ENCODE data around the gene RHCG. TPM values are rescaled to one million over a fixed set of nuclear protein-coding genes. Genes with fewer than 3 reads are reported as not detected.
"Not testable (repeated sequence)": the region's sequence is repeated elsewhere in the genome, so short reads cannot be mapped to it uniquely, and the experiment has no call there.

The RHCG gene
- total and polyA plus RNA-seq, 3 experiments from 2014 or later: not detected

DNA sequence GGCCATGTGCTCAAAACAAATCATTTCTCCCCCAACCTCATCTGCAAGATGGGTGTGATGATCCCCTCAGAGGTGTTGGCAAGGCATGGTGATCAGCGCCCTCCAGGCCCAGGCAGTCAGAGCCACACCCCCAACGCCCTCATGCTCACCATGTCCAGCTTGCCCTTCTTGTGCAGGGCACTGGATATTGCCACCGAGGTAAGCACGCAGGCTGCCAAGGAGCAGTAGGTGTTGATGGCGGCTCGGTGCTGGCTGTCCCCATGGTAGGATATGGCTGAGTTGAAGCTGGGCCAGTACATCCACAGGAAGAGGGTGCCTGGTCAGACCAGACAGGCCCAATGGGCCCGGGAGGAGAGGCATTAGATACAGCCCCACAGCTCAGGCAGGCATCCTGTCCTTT is 17.2 kb downstream of the RHCG start:
- no peaks in the 10 kb centered on the region for H3K36me3 ChIP-seq (ENCODE audit: insufficient read depth, low read length)
- CTCF ChIA-PET: no interaction called here

GRCh38 chr15:89477411-89478242 is 18.8 kb downstream of the RHCG start:
- ChIA-PET POLR2A (no interaction called here), CTCF (no interaction called here)
- peaks cover 0 to 9% (median 6%) of the 10 kb centered on the region in 5 donors for H3K9me3 Mint-ChIP-seq
- Histone ChIP-seq H3K4me3 (ENCODE audit: low read length) (no peak overlapping the region), H3K27me3 (ENCODE audit: insufficient read depth, low read length, poor library complexity, severe bottlenecking) (peaks cover 8% of the 10 kb centered on the region), H3K9me3 (ENCODE audit: low read length) (no peaks in the 10 kb centered on the region), H3K4me1 (ENCODE audit: insufficient read depth, low read length) (no peaks in the 10 kb centered on the region), H3K36me3 (ENCODE audit: insufficient read depth, low read length) (no peaks in the 10 kb centered on the region), H3K27ac (ENCODE audit: low read depth, low read length) (no peak overlapping the region)
- H3K27me3 Mint-ChIP-seq: peaks cover 7 to 35% of the 10 kb centered on the region in 2 donors
- H3K4me3 Mint-ChIP-seq: no peak overlapping the region
- peaks cover 0 to 3% (median 0%) of the 10 kb centered on the region in 3 donors for H3K36me3 Mint-ChIP-seq
- H3K27ac Mint-ChIP-seq: peak overlapping the region in 1 of 8 donors; percentile 54
- no peaks in the 10 kb centered on the region for H3K4me1 Mint-ChIP-seq
- DNase-seq: no peak

More for the DNA sequence above, 17.2 kb downstream of the RHCG start:
- peaks cover 14 to 48% of the 10 kb centered on the region in 2 donors for H3K27me3 Mint-ChIP-seq
- H3K9me3 Mint-ChIP-seq: peaks cover 0 to 8% (median 4%) of the 10 kb centered on the region in 5 donors
- Histone ChIP-seq H3K4me3 (ENCODE audit: low read length) (no peak overlapping the region), H3K27ac (ENCODE audit: low read depth, low read length) (no peak overlapping the region), H3K27me3 (ENCODE audit: insufficient read depth, low read length, poor library complexity, severe bottlenecking) (peaks cover 8% of the 10 kb centered on the region), H3K4me1 (ENCODE audit: insufficient read depth, low read length) (no peaks in the 10 kb centered on the region), H3K9me3 (ENCODE audit: low read length) (no peaks in the 10 kb centered on the region)
- peaks cover 0 to 3% (median 0%) of the 10 kb centered on the region in 3 donors for H3K36me3 Mint-ChIP-seq
- no peaks in the 10 kb centered on the region for H3K4me1 Mint-ChIP-seq
- no peak for DNase-seq
- H3K4me3 Mint-ChIP-seq: no peak overlapping the region
- POLR2A ChIA-PET: no interaction called here
- H3K27ac Mint-ChIP-seq: no peak overlapping the region

DNA sequence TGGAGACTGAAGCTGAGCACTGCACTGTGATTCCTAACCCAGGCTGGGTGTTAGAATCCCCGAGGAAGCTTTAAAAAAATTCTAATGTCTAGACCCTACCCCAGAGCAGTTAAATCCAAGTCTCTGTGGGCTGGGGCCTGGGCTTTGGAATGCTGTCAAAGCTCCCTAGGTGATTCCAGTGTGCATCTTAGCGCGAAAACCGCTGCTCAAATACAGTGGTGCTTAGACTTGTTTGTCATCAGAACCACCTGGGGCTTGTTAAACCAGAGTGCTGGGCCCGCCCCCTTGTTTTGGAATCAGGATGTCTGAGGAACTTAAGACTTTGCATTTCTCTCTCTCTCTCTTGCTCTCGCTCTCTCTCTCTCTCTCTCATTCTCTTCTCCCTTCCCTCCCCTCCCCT is 20.7 kb downstream of the RHCG start:
- no peak for DNase-seq
- H3K36me3 Mint-ChIP-seq: no peaks in the 10 kb centered on the region
- CTCF ChIA-PET: interaction anchor here (0.7 kb wide), 1 partner anchor 118 kb away, joined by 3 read pairs; no protein-coding TSS in a partner anchor

GRCh38 chr15:89472785-89473256 is 23.6 kb downstream of the RHCG start:
- H3K27ac ChIP-seq (ENCODE audit: low read depth, low read length): no peak overlapping the region
- H3K36me3 ChIP-seq (ENCODE audit: insufficient read depth, low read length): no peaks in the 10 kb centered on the region
- H3K9me3 Mint-ChIP-seq: peaks cover 0 to 10% (median 6%) of the 10 kb centered on the region in 5 donors
- no peaks in the 10 kb centered on the region for H3K4me1 ChIP-seq (ENCODE audit: insufficient read depth, low read length)
- H3K36me3 Mint-ChIP-seq: no peaks in the 10 kb centered on the region
- POLR2A ChIA-PET: no interaction called here
- no peak for DNase-seq
- H3K27me3 Mint-ChIP-seq: peaks cover 14 to 31% of the 10 kb centered on the region in 2 donors
- no peak overlapping the region for H3K4me3 ChIP-seq (ENCODE audit: low read length)
- peaks cover 6% of the 10 kb centered on the region for H3K27me3 ChIP-seq (ENCODE audit: insufficient read depth, low read length, poor library complexity, severe bottlenecking)
- CTCF ChIA-PET: interaction anchor here (1.1 kb wide), 1 partner anchor 114 kb away, joined by 3 read pairs; no protein-coding TSS in a partner anchor
- no peaks in the 10 kb centered on the region for H3K4me1 Mint-ChIP-seq
- no peaks in the 10 kb centered on the region for H3K9me3 ChIP-seq (ENCODE audit: low read length)
- H3K4me3 Mint-ChIP-seq: no peak overlapping the region
- H3K27ac Mint-ChIP-seq: no peak overlapping the region

More for the DNA sequence above, 20.7 kb downstream of the RHCG start:
- Histone ChIP-seq H3K27me3 (ENCODE audit: insufficient read depth, low read length, poor library complexity, severe bottlenecking) (peaks cover 14% of the 10 kb centered on the region), H3K9me3 (ENCODE audit: low read length) (no peaks in the 10 kb centered on the region), H3K36me3 (ENCODE audit: insufficient read depth, low read length) (no peaks in the 10 kb centered on the region), H3K27ac (ENCODE audit: low read depth, low read length) (no peak overlapping the region), H3K4me1 (ENCODE audit: insufficient read depth, low read length) (no peaks in the 10 kb centered on the region), H3K4me3 (ENCODE audit: low read length) (no peak overlapping the region)
- H3K27ac Mint-ChIP-seq: no peak overlapping the region
- POLR2A ChIA-PET: no interaction called here
- peaks cover 0 to 8% (median 6%) of the 10 kb centered on the region in 5 donors for H3K9me3 Mint-ChIP-seq
- H3K4me1 Mint-ChIP-seq: no peaks in the 10 kb centered on the region
- H3K27me3 Mint-ChIP-seq: peaks cover 6 to 25% of the 10 kb centered on the region in 2 donors
- H3K4me3 Mint-ChIP-seq: no peak overlapping the region

- DNase-seq: no peak
- no peak overlapping the region for H3K4me3 Mint-ChIP-seq
- CTCF ChIA-PET: no interaction called here
- Histone ChIP-seq H3K27ac (ENCODE audit: low read depth, low read length) (no peak overlapping the region), H3K4me1 (ENCODE audit: insufficient read depth, low read length) (no peaks in the 10 kb centered on the region), H3K36me3 (ENCODE audit: insufficient read depth, low read length) (no peaks in the 10 kb centered on the region), H3K27me3 (ENCODE audit: insufficient read depth, low read length, poor library complexity, severe bottlenecking) (peaks cover 6% of the 10 kb centered on the region), H3K4me3 (ENCODE audit: low read length) (no peak overlapping the region), H3K9me3 (ENCODE audit: low read length) (no peaks in the 10 kb centered on the region)
- peaks cover 23 to 58% of the 10 kb centered on the region in 2 donors for H3K27me3 Mint-ChIP-seq
- H3K36me3 Mint-ChIP-seq: no peaks in the 10 kb centered on the region
- peaks cover 0 to 6% (median 4%) of the 10 kb centered on the region in 5 donors for H3K9me3 Mint-ChIP-seq
- H3K4me1 Mint-ChIP-seq: no peaks in the 10 kb centered on the region
- no peak overlapping the region for H3K27ac Mint-ChIP-seq
- POLR2A ChIA-PET: no interaction called here
Observed at GRCh38 chr15:89469426-89470096, 26.8 kb downstream of the RHCG start.

GRCh38 chr15:89468813-89469212 is 27.6 kb downstream of the RHCG start:
- H3K9me3 ChIP-seq (ENCODE audit: low read length); POLR2A ChIA-PET; H3K9me3 Mint-ChIP-seq; H3K27me3 ChIP-seq (ENCODE audit: insufficient read depth, low read length, poor library complexity, severe bottlenecking); H3K36me3 Mint-ChIP-seq; H3K36me3 ChIP-seq (ENCODE audit: insufficient read depth, low read length); H3K27ac ChIP-seq (ENCODE audit: low read depth, low read length); H3K4me3 Mint-ChIP-seq; H3K4me3 ChIP-seq (ENCODE audit: low read length); H3K4me1 ChIP-seq (ENCODE audit: insufficient read depth, low read length); H3K4me1 Mint-ChIP-seq; H3K27ac Mint-ChIP-seq; DNase-seq: not testable (repeated sequence)
- CTCF ChIA-PET: interaction anchor here (1.5 kb wide), 1 partner anchor 110 kb away, joined by 4 read pairs; no protein-coding TSS in a partner anchor
- peaks cover 23 to 62% of the 10 kb centered on the region in 2 donors for H3K27me3 Mint-ChIP-seq

- H3K4me3 Mint-ChIP-seq: no peak overlapping the region
- no peak overlapping the region for H3K27ac Mint-ChIP-seq
- DNase-seq: no peak
- Histone ChIP-seq H3K4me3 (ENCODE audit: low read length) (no peak overlapping the region), H3K36me3 (ENCODE audit: insufficient read depth, low read length) (no peaks in the 10 kb centered on the region), H3K27me3 (ENCODE audit: insufficient read depth, low read length, poor library complexity, severe bottlenecking) (no peaks in the 10 kb centered on the region), H3K27ac (ENCODE audit: low read depth, low read length) (no peak overlapping the region), H3K4me1 (ENCODE audit: insufficient read depth, low read length) (no peaks in the 10 kb centered on the region), H3K9me3 (ENCODE audit: low read length) (no peaks in the 10 kb centered on the region)
- no peaks in the 10 kb centered on the region for H3K9me3 Mint-ChIP-seq
- H3K4me1 Mint-ChIP-seq: peaks cover 0 to 8% (median 0%) of the 10 kb centered on the region in 3 donors
- CTCF ChIA-PET: no interaction called here
- H3K36me3 Mint-ChIP-seq: no peaks in the 10 kb centered on the region
- POLR2A ChIA-PET: no interaction called here
- H3K27me3 Mint-ChIP-seq: peaks cover 19 to 51% of the 10 kb centered on the region in 2 donors
Observed at GRCh38 chr15:89463113-89463512, 33.3 kb downstream of the RHCG start.
